Keratinocyte (primary cell): Measurements from ENCODE around the gene OLFML2B.

Experiments used
- CTCF ChIP-seq, 3 experiments: IDR thresholded peaks in 1 of 3; conservative IDR thresholded peaks in 1 of 3; optimal IDR thresholded peaks in 1 of 3; 2 replicates in 2 of 3; 3 replicates in 1 of 3; pipeline versions ENCODE3 to v1.5.1; 2011; ENCODE audit warnings: low read length in 3 of 3, mild to moderate bottlenecking in 3 of 3, moderate library complexity in 2 of 3, control low read depth in 1 of 3, inconsistent platforms in 1 of 3; ENCODE audit not compliant: insufficient read depth in 2 of 3; ENCODE audit errors: extremely low read depth in 1 of 3
- EZH2 ChIP-seq: IDR thresholded peaks from one replicate; pipeline ENCODE4 v1.6.1; 2012; ENCODE audit warnings: inconsistent platforms, mild to moderate bottlenecking, low read length, moderate library complexity

- TF ChIP-seq CTCF (optimal IDR thresholded peaks at IDR 0.05 in 1 of 3, IDR thresholded peaks at IDR 0.05 in 1 of 3, conservative IDR thresholded peaks at IDR 0.05 in 1 of 3; ENCODE audit: extremely low read depth in 1 of 3, insufficient read depth in 2 of 3, low read length in 3 of 3) (no peak), EZH2 (no peak)
Measured at GRCh38 chr1:162018418-162018817, 5.3 kb downstream of the OLFML2B start.
